GM19463 (cell line): Measurements from ENCODE around the gene THADA.

Experiments used
- ATAC-seq: cut with Tn5 transposase; IDR thresholded peaks from one replicate; pipeline ENCODE4 v1.9.1; 2021; ENCODE audit warnings: mild to moderate bottlenecking, moderate library complexity; ENCODE audit not compliant: unreplicated experiment

THADA gene

GRCh38 chr2:43219383-43220228 lies 376.2 kb downstream of the THADA start:
- peak; percentile 52 for ATAC-seq

GRCh38 chr2:43218702-43219382 lies 377.0 kb downstream of the THADA start:
- peak; percentile 37 for ATAC-seq

DNA sequence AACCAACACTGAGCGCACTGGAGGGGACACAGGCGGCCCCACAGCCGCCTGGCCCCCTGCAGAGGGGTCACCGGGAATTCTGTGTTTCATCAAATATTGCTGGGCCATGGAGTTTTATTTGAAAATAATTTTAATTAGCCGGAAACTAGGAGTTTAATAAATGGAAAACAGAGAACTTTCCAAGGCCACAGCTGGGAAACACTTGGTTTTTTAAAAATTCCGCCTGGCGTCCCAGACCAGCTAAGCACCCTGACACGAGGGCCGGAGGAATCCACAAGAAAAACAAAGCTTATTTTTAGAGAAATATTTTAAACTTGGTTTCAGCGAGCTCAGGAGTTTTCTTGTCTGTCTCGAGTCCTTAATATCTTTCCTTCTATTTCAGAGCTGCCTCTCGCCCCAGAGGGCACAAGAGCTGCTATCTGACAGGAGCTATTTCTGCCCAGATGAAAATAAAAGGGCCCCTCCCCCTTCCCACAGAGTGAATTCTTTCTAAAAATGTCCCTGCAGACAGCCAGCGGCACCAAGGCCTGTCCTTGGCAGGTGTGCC lies 377.6 kb downstream of the THADA start:
- ATAC-seq, result peak; percentile 2

DNA sequence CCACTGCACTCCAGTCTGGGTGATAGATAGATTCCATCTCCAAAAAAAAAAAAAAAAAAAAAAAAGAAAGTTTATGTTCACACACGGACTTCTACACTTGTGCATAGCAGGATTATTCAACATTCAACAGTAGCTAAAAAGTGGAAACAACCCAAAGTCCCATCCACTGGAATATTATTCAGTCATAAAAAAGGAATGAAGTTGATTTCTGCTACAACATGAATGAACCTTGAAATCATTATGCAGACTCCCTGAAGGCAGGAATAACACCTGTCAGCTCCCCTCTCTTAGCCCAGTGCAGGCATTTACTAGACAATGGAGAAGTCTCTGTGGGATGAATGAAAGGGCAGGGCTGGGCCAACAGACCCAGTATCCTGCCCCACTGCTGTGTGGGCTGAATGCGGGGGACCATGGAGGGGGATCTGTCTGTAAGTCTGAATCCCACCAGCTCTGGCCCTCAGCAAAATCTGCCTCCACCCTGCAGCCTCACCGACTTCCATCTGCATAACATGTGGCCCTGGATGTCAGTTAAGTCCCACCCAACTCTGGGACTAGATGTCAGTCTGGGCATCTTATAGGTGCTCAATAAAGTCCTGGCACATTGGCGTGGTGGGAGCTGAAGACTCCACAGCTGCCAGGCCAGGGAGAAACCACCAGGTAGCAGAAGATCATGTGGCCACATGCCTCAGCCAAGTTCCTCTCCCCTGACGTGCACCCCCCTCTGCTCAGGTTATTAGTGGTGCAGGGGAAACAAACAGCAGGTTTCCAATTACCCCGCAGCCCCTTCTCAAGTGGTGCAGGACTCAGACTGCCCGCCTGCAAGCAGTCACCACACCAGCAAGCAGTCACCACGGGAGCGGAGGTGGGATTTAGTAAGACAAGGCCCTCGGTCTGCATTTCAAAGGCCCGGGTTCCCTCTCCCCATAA lies 378.3 kb downstream of the THADA start:
- no peak for ATAC-seq

DNA sequence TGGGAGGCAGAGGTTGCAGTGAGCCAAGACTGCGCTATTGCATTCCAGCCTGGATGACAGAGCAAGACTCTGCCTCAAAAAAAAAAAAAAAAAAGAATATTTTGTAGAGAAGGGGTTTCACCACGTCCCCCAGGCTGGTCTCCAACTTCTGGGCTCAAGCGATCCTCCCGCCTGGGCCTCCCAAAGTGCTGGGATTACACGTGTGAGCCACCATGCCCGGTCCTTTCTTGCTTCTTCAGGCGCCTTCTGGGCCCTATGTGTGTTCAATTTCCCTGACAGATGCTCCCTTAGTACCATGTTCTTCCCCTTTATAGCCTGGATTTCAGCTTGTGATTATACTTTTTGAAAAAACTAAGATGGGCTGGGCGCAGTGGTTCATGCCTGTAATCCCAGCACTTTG lies 379.2 kb downstream of the THADA start:
- no peak for ATAC-seq

- no peak for ATAC-seq
Measured at GRCh38 chr2:43215673-43216255, 380.1 kb downstream of the THADA start.

- no peak for ATAC-seq
Measured at GRCh38 chr2:43214253-43214652, 381.6 kb downstream of the THADA start.

DNA sequence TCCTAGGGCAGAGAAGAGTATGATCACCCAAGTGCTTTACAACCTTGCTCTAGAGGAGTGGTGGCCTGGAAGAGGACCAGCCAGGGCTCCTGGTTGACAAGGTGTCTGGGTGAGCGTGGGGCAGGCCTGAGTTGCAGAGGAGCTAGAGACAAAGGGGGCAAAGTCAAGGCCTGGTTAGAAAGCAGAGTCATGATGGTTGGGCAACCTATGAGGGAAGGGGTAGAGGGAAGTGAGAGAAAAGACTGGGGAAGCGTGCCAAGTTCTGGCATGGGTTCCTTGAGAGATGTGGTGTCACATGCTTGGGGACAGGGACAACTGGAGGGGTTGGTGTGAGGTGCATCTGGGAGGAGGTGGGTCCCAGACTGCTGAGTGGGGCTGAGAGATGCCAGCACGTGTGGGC lies 382.9 kb downstream of the THADA start:
- ATAC-seq, result no peak

GRCh38 chr2:43212216-43212835 lies 383.5 kb downstream of the THADA start:
- ATAC-seq, result no peak

DNA sequence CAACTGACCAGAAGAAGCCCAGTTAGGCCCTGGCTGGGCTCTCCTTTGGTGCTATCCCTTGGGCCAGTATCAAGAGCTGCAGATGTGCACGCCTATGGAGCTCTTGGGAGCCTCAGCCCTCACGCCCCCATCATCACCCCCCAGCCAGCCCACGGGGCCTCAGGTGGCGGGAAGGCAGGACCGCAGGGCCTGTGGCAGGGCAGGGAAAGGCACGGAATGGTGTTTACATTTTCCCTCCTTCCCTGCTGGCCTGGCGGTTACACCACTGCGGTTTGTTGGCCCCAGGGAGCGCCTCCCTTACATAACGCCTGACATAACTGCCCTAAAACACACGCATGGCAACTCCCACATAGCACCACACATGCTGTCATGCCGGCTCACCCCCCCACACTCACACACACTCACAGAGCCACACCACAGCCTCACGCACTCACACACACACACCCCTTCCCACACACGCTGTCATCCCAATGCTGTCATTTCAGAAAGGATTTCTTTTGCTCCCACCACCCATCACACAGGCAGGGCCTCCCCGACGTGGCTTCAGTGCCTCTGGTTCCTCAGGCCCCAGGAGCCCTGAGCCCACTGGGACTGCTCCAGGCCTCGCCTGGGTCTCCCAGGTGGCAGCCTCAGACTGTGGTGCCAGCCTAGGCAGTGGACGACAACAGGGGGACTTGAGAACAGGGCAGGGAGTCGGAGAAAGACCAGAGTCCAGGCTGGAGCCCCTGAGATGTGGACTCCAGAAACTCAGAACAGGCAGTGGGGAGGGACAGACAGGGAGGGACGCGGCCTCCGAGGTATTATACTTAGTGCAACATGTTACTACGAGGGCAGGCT lies 385.2 kb downstream of the THADA start:
- ATAC-seq, result no peak

- ATAC-seq, result no peak
Measured at GRCh38 chr2:43210125-43210466, 385.7 kb downstream of the THADA start.

DNA sequence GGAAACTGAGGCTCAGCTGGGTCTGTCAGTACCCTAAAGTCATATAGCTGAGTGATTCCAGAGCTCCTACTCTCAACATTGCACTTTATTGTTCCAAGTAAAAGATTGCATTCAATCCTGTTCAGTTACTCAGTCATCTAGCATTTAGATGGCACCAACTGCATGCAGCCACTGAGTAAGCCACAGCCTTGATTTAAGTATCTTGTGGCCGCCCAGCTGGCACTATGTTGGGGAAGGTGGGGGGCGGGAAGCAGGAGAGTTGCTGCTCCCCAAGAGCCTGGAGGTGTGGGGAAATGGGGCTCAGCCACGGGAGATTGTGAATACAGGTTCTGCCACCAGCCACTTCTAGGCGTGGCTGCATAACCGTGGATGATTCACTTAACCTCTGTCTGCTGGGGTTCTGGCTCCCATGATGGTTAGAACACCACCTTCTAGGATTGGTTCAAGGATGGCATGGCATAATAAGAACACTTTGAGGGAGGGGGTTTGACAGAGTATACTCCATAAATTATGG lies 386.6 kb downstream of the THADA start:
- no peak for ATAC-seq

GRCh38 chr2:43207553-43208300 lies 388.1 kb downstream of the THADA start:
- no peak for ATAC-seq

GRCh38 chr2:43206602-43207001 lies 389.2 kb downstream of the THADA start:
- no peak for ATAC-seq

DNA sequence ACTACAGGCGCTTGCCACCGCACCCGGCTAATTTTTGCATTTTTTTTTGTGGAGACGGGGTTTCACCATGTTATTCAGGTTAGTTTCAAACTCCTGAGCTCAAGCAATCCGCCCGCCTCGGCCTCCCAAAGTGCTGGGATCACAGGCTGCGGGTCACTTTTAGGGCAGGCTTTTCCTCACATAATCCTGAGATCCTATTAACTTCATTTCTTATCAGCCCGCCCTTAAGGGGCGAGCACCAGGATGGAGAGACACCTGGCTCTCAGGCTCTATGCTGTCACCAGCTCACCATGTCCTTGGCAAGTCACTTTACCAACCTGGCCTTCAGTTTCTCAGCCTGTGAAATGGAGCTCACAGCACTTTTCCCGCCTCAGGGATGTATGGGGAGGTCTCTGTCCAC lies 392.5 kb downstream of the THADA start:
- no peak for ATAC-seq

- ATAC-seq, result no peak
Measured at GRCh38 chr2:43202289-43202688, 393.5 kb downstream of the THADA start.

DNA sequence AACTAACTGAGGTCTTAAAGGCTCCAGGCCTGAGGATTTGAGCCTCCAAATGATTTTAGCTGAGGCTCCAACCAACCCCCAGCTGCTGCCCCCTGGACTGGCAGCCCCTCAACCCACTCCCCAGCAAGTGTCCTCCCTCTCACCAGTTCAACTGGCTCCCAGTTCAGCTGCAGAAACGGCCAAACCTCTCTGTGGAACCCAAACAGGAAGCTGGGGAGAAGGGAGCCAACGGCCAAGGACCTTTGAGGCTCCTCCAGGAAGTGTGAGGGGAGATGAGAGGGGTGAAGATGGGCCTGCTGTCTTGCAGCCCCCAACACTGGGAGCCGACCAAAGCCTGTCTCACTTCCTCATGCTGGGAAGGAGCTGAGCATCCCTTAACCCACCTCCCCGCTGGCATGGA lies 394.3 kb downstream of the THADA start:
- ATAC-seq, result no peak

DNA sequence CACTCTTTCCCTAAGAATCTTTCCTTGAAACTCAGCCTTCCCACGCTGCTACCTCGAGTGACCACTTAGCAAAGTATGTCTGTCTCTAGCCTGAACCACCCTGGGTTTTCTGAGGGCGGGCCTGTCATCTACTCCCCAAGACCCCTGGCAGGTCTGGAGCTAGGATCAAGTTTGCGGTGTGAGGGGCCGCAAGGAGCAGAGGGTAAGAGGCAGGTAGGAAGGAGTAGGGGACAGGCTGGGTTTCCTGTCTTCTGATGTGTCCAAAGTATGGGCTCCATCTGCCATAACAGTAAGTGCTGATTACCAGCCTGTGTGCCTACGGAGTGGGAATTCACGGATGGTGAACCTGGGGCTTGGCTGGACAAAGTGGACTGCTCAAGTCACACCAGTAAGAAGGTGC lies 394.8 kb downstream of the THADA start:
- ATAC-seq, result no peak
